MM.1S (cell line): ENCODE results near the gene ARFGEF3.

Experiments
- EZH2 ChIP-seq: fragments of 300-600 bp; sonication (generic); optimal IDR thresholded peaks from 2 replicates; pipeline ENCODE3; 2017; ENCODE audit warnings: low read depth, mild to moderate bottlenecking, antibody characterized with exemption, low read length, mixed read lengths
- EZH2phosphoT487 ChIP-seq: fragments of 300-600 bp; sonication (generic); IDR thresholded peaks from 2 replicates; pipeline ENCODE4 v1.6.1; 2018; ENCODE audit warnings: antibody characterized with exemption, low read length
- TF ChIP-seq, protein P1 (sequence below): fragments of 300-600 bp; sonication (generic); IDR thresholded peaks from 2 replicates; pipeline ENCODE4 v1.5.1; 2016; ENCODE audit warnings: antibody characterized with exemption, low read length, mixed read lengths

DNA sequence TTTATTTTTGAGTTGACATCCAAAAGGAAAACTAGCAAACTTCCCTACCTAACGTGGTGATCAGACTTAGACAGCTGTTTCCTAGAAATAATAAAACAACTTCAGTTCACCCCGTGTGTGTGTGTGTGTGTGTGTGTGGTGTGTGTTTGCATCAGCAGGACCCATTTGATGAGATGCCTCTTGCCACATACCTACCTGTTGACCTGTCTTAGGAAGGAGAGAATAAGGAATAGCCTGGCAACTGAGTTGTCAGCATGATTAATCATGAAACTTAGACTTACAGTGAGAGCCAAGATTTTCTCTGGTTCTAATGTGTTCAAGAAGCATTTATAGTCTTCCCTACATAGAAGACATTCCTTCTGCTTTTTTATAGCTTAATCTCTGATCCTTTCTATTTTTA lies 72.6 kb downstream of the ARFGEF3 start:
- TF ChIP-seq, protein P1, sequence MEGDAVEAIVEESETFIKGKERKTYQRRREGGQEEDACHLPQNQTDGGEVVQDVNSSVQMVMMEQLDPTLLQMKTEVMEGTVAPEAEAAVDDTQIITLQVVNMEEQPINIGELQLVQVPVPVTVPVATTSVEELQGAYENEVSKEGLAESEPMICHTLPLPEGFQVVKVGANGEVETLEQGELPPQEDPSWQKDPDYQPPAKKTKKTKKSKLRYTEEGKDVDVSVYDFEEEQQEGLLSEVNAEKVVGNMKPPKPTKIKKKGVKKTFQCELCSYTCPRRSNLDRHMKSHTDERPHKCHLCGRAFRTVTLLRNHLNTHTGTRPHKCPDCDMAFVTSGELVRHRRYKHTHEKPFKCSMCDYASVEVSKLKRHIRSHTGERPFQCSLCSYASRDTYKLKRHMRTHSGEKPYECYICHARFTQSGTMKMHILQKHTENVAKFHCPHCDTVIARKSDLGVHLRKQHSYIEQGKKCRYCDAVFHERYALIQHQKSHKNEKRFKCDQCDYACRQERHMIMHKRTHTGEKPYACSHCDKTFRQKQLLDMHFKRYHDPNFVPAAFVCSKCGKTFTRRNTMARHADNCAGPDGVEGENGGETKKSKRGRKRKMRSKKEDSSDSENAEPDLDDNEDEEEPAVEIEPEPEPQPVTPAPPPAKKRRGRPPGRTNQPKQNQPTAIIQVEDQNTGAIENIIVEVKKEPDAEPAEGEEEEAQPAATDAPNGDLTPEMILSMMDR: no peak
- TF ChIP-seq EZH2: no peak
- TF ChIP-seq EZH2phosphoT487: no peak
